ENCODE data around the gene NADSYN1.

The NADSYN1 gene

GRCh38 chr11:71433648-71434450 lies 19.2 kb upstream of the NADSYN1 start:
- Histone ChIP-seq H4K20me1 (ENCODE audit: insufficient read depth, low read length) (no peaks in the 10 kb centered on the region), H2AFZ (ENCODE audit: low read length) (no peak overlapping the region), H3K79me2 (ENCODE audit: low read length) (no peaks in the 10 kb centered on the region), H3K9me3 (replicated peaks; ENCODE audit: insufficient read depth, low read length) (no peaks in the 10 kb centered on the region), H3K9me2 (replicated peaks; ENCODE audit: insufficient read depth, low read length) (no peaks in the 10 kb centered on the region), H3K27me3 (replicated peaks; ENCODE audit: insufficient read depth, low read length) (peaks cover 13% of the 10 kb centered on the region; the same call in 1 of the 2 replicates), H3K4me2 (ENCODE audit: low read depth, low read length) (no peak overlapping the region), H3K9ac (ENCODE audit: low read length) (no peak overlapping the region), H3F3A (ENCODE audit: insufficient read depth, low read length) (no peaks in the 10 kb centered on the region), H3K4me3 (ENCODE audit: low read length) (no peak overlapping the region), H3K27ac (ENCODE audit: low read length) (no peak overlapping the region), H3K36me3 (replicated peaks; ENCODE audit: insufficient read depth, low read length) (no peaks in the 10 kb centered on the region), H3K4me1 (ENCODE audit: low read length) (no peaks in the 10 kb centered on the region)
- TF ChIP-seq EZH2phosphoT487 (IDR thresholded peaks at IDR 0.05; ENCODE audit: low read length) = no peak
- no peak for TF ChIP-seq EZH2 (optimal IDR thresholded peaks at IDR 0.05; ENCODE audit: low read depth, low read length)
- no peak for TF ChIP-seq CTCF (IDR thresholded peaks at IDR 0.05; ENCODE audit: low read length)
- no peak for DNase-seq

GRCh38 chr11:71434576-71435130 lies 18.4 kb upstream of the NADSYN1 start:
- H3K27ac ChIP-seq (ENCODE audit: low read length) = no peak overlapping the region
- H3F3A ChIP-seq (ENCODE audit: insufficient read depth, low read length) = no peaks in the 10 kb centered on the region
- H4K20me1 ChIP-seq (ENCODE audit: insufficient read depth, low read length) = no peaks in the 10 kb centered on the region
- no peak overlapping the region for H3K4me3 ChIP-seq (ENCODE audit: low read length)
- no peaks in the 10 kb centered on the region for H3K79me2 ChIP-seq (ENCODE audit: low read length)
- H3K36me3 ChIP-seq (replicated peaks; ENCODE audit: insufficient read depth, low read length) = no peaks in the 10 kb centered on the region
- DNase-seq = no peak
- no peak overlapping the region for H3K9ac ChIP-seq (ENCODE audit: low read length)
- no peaks in the 10 kb centered on the region for H3K4me1 ChIP-seq (ENCODE audit: low read length)
- H3K9me2 ChIP-seq (replicated peaks; ENCODE audit: insufficient read depth, low read length) = no peaks in the 10 kb centered on the region
- H3K9me3 ChIP-seq (replicated peaks; ENCODE audit: insufficient read depth, low read length) = no peaks in the 10 kb centered on the region
- H3K4me2 ChIP-seq (ENCODE audit: low read depth, low read length) = no peak overlapping the region
- H3K27me3 ChIP-seq (replicated peaks; ENCODE audit: insufficient read depth, low read length) = peaks cover 5% of the 10 kb centered on the region; the same call in 1 of the 2 replicates
- TF ChIP-seq EZH2phosphoT487 (IDR thresholded peaks at IDR 0.05; ENCODE audit: low read length) (no peak), EZH2 (optimal IDR thresholded peaks at IDR 0.05; ENCODE audit: low read depth, low read length) (no peak), CTCF (IDR thresholded peaks at IDR 0.05; ENCODE audit: low read length) (no peak)
- H2AFZ ChIP-seq (ENCODE audit: low read length) = no peak overlapping the region

GRCh38 chr11:71435278-71435951 lies 17.6 kb upstream of the NADSYN1 start:
- no peak for DNase-seq
- Histone ChIP-seq H4K20me1 (ENCODE audit: insufficient read depth, low read length) (no peaks in the 10 kb centered on the region), H3K27ac (ENCODE audit: low read length) (no peak overlapping the region), H3K36me3 (replicated peaks; ENCODE audit: insufficient read depth, low read length) (no peaks in the 10 kb centered on the region), H3K9ac (ENCODE audit: low read length) (no peak overlapping the region), H2AFZ (ENCODE audit: low read length) (no peak overlapping the region), H3K9me3 (replicated peaks; ENCODE audit: insufficient read depth, low read length) (no peaks in the 10 kb centered on the region), H3K9me2 (replicated peaks; ENCODE audit: insufficient read depth, low read length) (no peaks in the 10 kb centered on the region), H3K4me1 (ENCODE audit: low read length) (no peaks in the 10 kb centered on the region), H3K4me2 (ENCODE audit: low read depth, low read length) (no peak overlapping the region), H3F3A (ENCODE audit: insufficient read depth, low read length) (no peaks in the 10 kb centered on the region), H3K79me2 (ENCODE audit: low read length) (no peaks in the 10 kb centered on the region), H3K27me3 (replicated peaks; ENCODE audit: insufficient read depth, low read length) (no peaks in the 10 kb centered on the region), H3K4me3 (ENCODE audit: low read length) (no peak overlapping the region)
- TF ChIP-seq EZH2phosphoT487 (IDR thresholded peaks at IDR 0.05; ENCODE audit: low read length) = no peak
